Measurements from ENCODE around the gene ZNF865. TPM values are rescaled to one million over a fixed set of nuclear protein-coding genes. Genes with fewer than 3 reads are reported as not detected.

The ZNF865 gene
- total RNA-seq, 2 experiments from 2014 or later: 10.8 to 11.2 TPM

- DNase-seq: no peak
- CTCF ChIA-PET: no interaction called here
- Mint-ChIP-seq H3K27me3 (ENCODE audit: low read depth) (no peaks in the 10 kb centered on the region), H3K36me3 (ENCODE audit: low read depth) (peaks cover 24% of the 10 kb centered on the region), H3K27ac (no peak overlapping the region), H3K4me1 (ENCODE audit: low read depth) (peaks cover 30% of the 10 kb centered on the region), H3K9me3 (no peaks in the 10 kb centered on the region), H3K4me3 (no peak overlapping the region)
- intact Hi-C loops (cut with micrococcal nuclease): no loop called here
Observed at GRCh38 chr19:55613930-55614710, 8.7 kb downstream of the ZNF865 start.

- H3K36me3 Mint-ChIP-seq (ENCODE audit: low read depth): peaks cover 23% of the 10 kb centered on the region
- CTCF ChIA-PET: no interaction called here
- H3K4me1 Mint-ChIP-seq (ENCODE audit: low read depth): peaks cover 32% of the 10 kb centered on the region
- no peak for DNase-seq
- H3K9me3 Mint-ChIP-seq: no peaks in the 10 kb centered on the region
- no peak overlapping the region for H3K27ac Mint-ChIP-seq
- no peaks in the 10 kb centered on the region for H3K27me3 Mint-ChIP-seq (ENCODE audit: low read depth)
- no peak overlapping the region for H3K4me3 Mint-ChIP-seq
- intact Hi-C loops (cut with micrococcal nuclease): no loop called here
Observed at GRCh38 chr19:55614711-55615542, 9.5 kb downstream of the ZNF865 start.

- Mint-ChIP-seq H3K27me3 (ENCODE audit: low read depth) (no peaks in the 10 kb centered on the region), H3K9me3 (no peaks in the 10 kb centered on the region), H3K36me3 (ENCODE audit: low read depth) (peaks cover 27% of the 10 kb centered on the region), H3K4me1 (ENCODE audit: low read depth) (peaks cover 35% of the 10 kb centered on the region), H3K27ac (no peak overlapping the region), H3K4me3 (no peak overlapping the region)
- DNase-seq: no peak
- CTCF ChIA-PET: no interaction called here
- intact Hi-C loops (cut with micrococcal nuclease): no loop called here
Observed at GRCh38 chr19:55615543-55616394, 10.3 kb downstream of the ZNF865 start.

- intact Hi-C loops (cut with micrococcal nuclease): no loop called here
- DNase-seq: no peak
- H3K27me3 Mint-ChIP-seq (ENCODE audit: low read depth): no peaks in the 10 kb centered on the region
- H3K36me3 Mint-ChIP-seq (ENCODE audit: low read depth): peaks cover 27% of the 10 kb centered on the region
- CTCF ChIA-PET: no interaction called here
- H3K4me3 Mint-ChIP-seq: no peak overlapping the region
- H3K27ac Mint-ChIP-seq: no peak overlapping the region
- H3K4me1 Mint-ChIP-seq (ENCODE audit: low read depth): peaks cover 35% of the 10 kb centered on the region
- no peaks in the 10 kb centered on the region for H3K9me3 Mint-ChIP-seq
Observed at GRCh38 chr19:55616395-55616875, 11.0 kb downstream of the ZNF865 start.

GRCh38 chr19:55617426-55617825 lies 12.0 kb downstream of the ZNF865 start:
- intact Hi-C loops (cut with micrococcal nuclease): no loop called here
- Mint-ChIP-seq H3K27me3 (ENCODE audit: low read depth) (no peaks in the 10 kb centered on the region), H3K27ac (peak overlapping the region; percentile 30), H3K9me3 (no peaks in the 10 kb centered on the region), H3K4me1 (ENCODE audit: low read depth) (peaks cover 27% of the 10 kb centered on the region), H3K4me3 (no peak overlapping the region), H3K36me3 (ENCODE audit: low read depth) (peaks cover 27% of the 10 kb centered on the region)
- no peak for DNase-seq
- CTCF ChIA-PET: interaction anchor here (0.8 to 1.4 kb wide), 2 partner anchors 11 to 15 kb away, joined by 3 to 5 read pairs; no protein-coding TSS in a partner anchor

- H3K9me3 Mint-ChIP-seq: no peaks in the 10 kb centered on the region
- no peak overlapping the region for H3K4me3 Mint-ChIP-seq
- H3K27ac Mint-ChIP-seq: no peak overlapping the region
- CTCF ChIA-PET: interaction anchor here (1.1 to 3.2 kb wide), 3 partner anchors 12 to 14 kb away, joined by 3 to 18 read pairs (median 5); partner anchors contain the start of gene ZNF865
- H3K27me3 Mint-ChIP-seq (ENCODE audit: low read depth): no peaks in the 10 kb centered on the region
- peaks cover 30% of the 10 kb centered on the region for H3K4me1 Mint-ChIP-seq (ENCODE audit: low read depth)
- peaks cover 21% of the 10 kb centered on the region for H3K36me3 Mint-ChIP-seq (ENCODE audit: low read depth)
- DNase-seq: no peak
- intact Hi-C loops (cut with micrococcal nuclease): no loop called here
Observed at GRCh38 chr19:55618426-55618825, 13.0 kb downstream of the ZNF865 start.

- intact Hi-C loops (cut with micrococcal nuclease): no loop called here
- Mint-ChIP-seq H3K27me3 (ENCODE audit: low read depth) (no peaks in the 10 kb centered on the region), H3K36me3 (ENCODE audit: low read depth) (peaks cover 20% of the 10 kb centered on the region), H3K4me3 (no peak overlapping the region), H3K9me3 (no peaks in the 10 kb centered on the region), H3K27ac (no peak overlapping the region), H3K4me1 (ENCODE audit: low read depth) (peaks cover 36% of the 10 kb centered on the region)
- DNase-seq: no peak
- CTCF ChIA-PET: interaction anchor here (0.6 to 3.2 kb wide), 5 partner anchors 11 to 115 kb away, joined by 3 to 18 read pairs (median 3); partner anchors contain the start of gene ZNF865
Observed at GRCh38 chr19:55619286-55619685, 13.8 kb downstream of the ZNF865 start.

GRCh38 chr19:55620410-55621204 lies 15.2 kb downstream of the ZNF865 start:
- Mint-ChIP-seq H3K27me3 (ENCODE audit: low read depth) (no peaks in the 10 kb centered on the region), H3K27ac (peak overlapping the region; percentile 74), H3K36me3 (ENCODE audit: low read depth) (peaks cover 18% of the 10 kb centered on the region), H3K9me3 (no peaks in the 10 kb centered on the region), H3K4me1 (ENCODE audit: low read depth) (peaks cover 43% of the 10 kb centered on the region), H3K4me3 (peak overlapping the region; percentile 9)
- intact Hi-C loops (cut with micrococcal nuclease): no loop called here
- peak; percentile 60 for DNase-seq
- CTCF ChIA-PET: interaction anchor here (0.8 to 3.2 kb wide), 3 partner anchors 11 to 117 kb away, joined by 3 to 18 read pairs (median 4); partner anchors contain the start of gene ZNF865

- CTCF ChIA-PET: interaction anchor here (3.2 kb wide), 1 partner anchor 15 kb away, joined by 18 read pairs; the partner anchor contains the start of gene ZNF865
- Mint-ChIP-seq H3K4me1 (ENCODE audit: low read depth) (peaks cover 49% of the 10 kb centered on the region), H3K27me3 (ENCODE audit: low read depth) (no peaks in the 10 kb centered on the region), H3K36me3 (ENCODE audit: low read depth) (peaks cover 18% of the 10 kb centered on the region), H3K4me3 (no peak overlapping the region), H3K27ac (no peak overlapping the region), H3K9me3 (no peaks in the 10 kb centered on the region)
- intact Hi-C loops (cut with micrococcal nuclease): no loop called here
- DNase-seq: no peak
Observed at GRCh38 chr19:55621205-55621672, 15.8 kb downstream of the ZNF865 start.

- CTCF ChIA-PET: no interaction called here
- Mint-ChIP-seq H3K36me3 (ENCODE audit: low read depth) (peaks cover 17% of the 10 kb centered on the region), H3K27me3 (ENCODE audit: low read depth) (no peaks in the 10 kb centered on the region), H3K4me3 (no peak overlapping the region), H3K4me1 (ENCODE audit: low read depth) (peaks cover 53% of the 10 kb centered on the region), H3K27ac (no peak overlapping the region), H3K9me3 (no peaks in the 10 kb centered on the region)
- no peak for DNase-seq
- intact Hi-C loops (cut with micrococcal nuclease): no loop called here
Observed at GRCh38 chr19:55621673-55622231, 16.3 kb downstream of the ZNF865 start.
